Activated naive CD4-positive, alpha-beta T cell treated with Interleukin-2 at 50 U/mL for 16 hours (primary cell): ENCODE measurements around the gene KDM4D.
"Not testable (repeated sequence)": the region's sequence is repeated elsewhere in the genome, so short reads cannot be mapped to it uniquely, and the experiment has no call there.

Experiments used
- DNase-seq: peaks from one replicate; pipeline ENCODE4 v3.0.0-alpha.2; 2020

KDM4D gene

GRCh38 chr11:95037356-95038035 lies 64.0 kb downstream of the KDM4D start:
- DNase-seq = not testable (repeated sequence)

DNA sequence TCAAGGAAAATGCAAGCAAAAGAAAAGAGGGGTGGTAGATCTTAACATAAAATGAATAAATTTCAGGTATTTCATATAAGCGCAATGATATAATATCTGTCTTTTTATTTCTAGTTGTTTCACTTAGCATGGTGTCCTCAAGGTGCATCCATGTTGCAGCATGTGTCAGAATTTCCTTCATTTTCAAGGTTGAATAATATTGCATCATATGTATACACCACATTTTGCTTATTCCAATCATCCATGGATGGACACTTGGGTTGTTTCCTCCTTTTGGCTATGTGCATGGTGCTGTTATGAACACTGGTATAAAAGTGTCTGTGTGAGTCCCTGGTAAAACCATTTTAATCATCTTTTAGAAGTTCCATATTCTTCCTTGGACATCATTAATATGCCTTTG lies 68.7 kb downstream of the KDM4D start:
- DNase-seq = no peak

DNA sequence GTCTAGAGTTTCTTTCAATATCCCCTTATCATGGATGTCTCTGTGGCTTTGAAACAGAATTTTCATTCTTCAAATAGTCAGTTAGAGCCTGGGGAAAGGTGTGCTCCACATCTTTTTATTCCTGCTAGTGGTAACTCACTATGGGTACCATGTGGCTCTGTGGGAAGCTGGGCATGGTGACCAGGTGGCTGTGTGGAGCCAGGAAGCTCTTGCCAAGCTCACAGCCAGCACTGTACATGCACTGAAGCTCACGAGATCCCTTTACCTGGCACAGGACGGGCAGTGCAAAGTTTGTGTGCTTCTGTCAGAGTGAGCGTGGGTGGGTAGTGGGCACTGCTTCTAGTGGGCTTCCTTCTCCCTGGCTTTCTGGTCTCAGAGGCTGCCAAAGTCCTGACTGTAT lies 69.4 kb downstream of the KDM4D start:
- DNase-seq = no peak

- no peak for DNase-seq
These were observed 70.5 kb downstream of the KDM4D start for GRCh38 chr11:95044010-95044409.

DNA sequence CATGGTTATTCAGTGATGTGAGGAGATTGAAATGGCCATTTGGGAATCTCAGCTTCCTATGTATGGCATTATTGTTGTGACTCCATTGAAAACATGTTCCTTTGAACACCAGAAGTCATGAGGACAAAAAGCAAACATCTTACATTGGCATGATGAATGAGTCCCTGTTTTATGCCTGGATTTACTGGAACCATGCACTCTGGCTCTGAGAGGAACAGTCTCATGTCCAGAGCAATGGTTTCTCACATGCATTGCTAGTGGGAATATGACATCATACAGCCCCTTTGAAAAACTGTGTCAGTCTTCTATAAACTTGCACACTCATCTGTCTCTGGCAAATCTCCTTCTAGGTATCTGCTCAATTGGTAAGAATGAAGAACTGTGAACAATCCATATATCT lies 72.3 kb downstream of the KDM4D start:
- DNase-seq = no peak
